ENCODE measurements around the gene KDM8.

KDM8 gene

DNA sequence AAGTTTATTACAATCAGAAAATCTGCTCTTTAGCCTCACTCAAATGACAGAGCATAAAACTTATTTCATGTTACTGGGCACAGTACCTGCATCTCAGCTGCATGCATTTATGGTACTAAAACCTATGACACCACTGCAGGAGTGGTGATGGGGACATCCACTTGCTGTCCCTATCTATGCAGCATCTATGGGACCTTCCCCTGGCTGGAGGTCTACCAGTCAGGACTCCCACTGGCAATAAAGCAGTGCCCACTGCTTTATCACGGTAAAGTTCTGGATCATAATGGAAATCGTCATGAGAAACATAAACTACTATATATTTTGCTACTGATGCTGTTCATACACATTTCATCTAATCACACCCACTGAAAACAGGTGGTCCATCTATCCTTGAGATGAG lies 39.1 kb downstream of the KDM8 start:
- peaks cover 0 to 11% of the 10 kb centered on the region in 2 donors for H3K36me3 ChIP-seq (replicated peaks in 1 of 2; ENCODE audit: control insufficient read depth in 2 of 2, insufficient read depth in 2 of 2, low read length in 2 of 2)
- H4K8ac ChIP-seq (ENCODE audit: low read depth, low read length), result no peak overlapping the region
- H2BK5ac ChIP-seq (ENCODE audit: low read length), result no peak overlapping the region
- H3K4me1 ChIP-seq (ENCODE audit: control insufficient read depth in 2 of 2, insufficient read depth in 1 of 2, low read depth in 1 of 2, low read length in 2 of 2), result peaks cover 14 to 17% of the 10 kb centered on the region in 2 donors
- H3K9me3 ChIP-seq (replicated peaks in 1 of 2; ENCODE audit: control insufficient read depth in 2 of 2, insufficient read depth in 1 of 2, low read depth in 1 of 2, low read length in 2 of 2), result no peaks in the 10 kb centered on the region
- no peaks in the 10 kb centered on the region for H3K27me3 ChIP-seq (ENCODE audit: control insufficient read depth in 3 of 3, insufficient read depth in 3 of 3, low read depth in 1 of 3, low read length in 3 of 3)
- H4K91ac ChIP-seq (ENCODE audit: low read depth, low read length, poor library complexity), result no peak overlapping the region
- no CpG with 5 or more reads among the region's 2 CpGs for WGBS, 2 donors (ENCODE audit: extremely low coverage in 2 of 2, insufficient read length in 2 of 2, insufficient replicate concordance in 1 of 2)
- no peak overlapping the region for H3K23ac ChIP-seq (ENCODE audit: low read depth, low read length, poor library complexity)
- H2BK12ac ChIP-seq (ENCODE audit: low read length), result no peak overlapping the region
- H3K4me2 ChIP-seq (ENCODE audit: insufficient read depth, low read length, poor library complexity, severe bottlenecking), result no peak overlapping the region
- H3K18ac ChIP-seq (ENCODE audit: low read length), result no peak overlapping the region
- no peak overlapping the region for H3K4ac ChIP-seq (ENCODE audit: low read length)
- no peak overlapping the region for H3K9ac ChIP-seq (ENCODE audit: low read depth, low read length, poor library complexity)
- H2BK120ac ChIP-seq (ENCODE audit: low read depth, low read length), result no peak overlapping the region
- no peak overlapping the region for H2AFZ ChIP-seq (ENCODE audit: low read length)
- peaks cover 1% of the 10 kb centered on the region for H3K79me1 ChIP-seq (ENCODE audit: low read depth, low read length)
- H3K4me3 ChIP-seq (ENCODE audit: low read length in 2 of 2), result no peak overlapping the region
- H2AK5ac ChIP-seq (ENCODE audit: low read depth, low read length), result no peak overlapping the region
- no peak for DNase-seq (ENCODE audit: low spot score)
- H3K14ac ChIP-seq (ENCODE audit: low read length), result no peak overlapping the region
- no peak overlapping the region for H2BK15ac ChIP-seq (ENCODE audit: low read length)
- no peak overlapping the region for H3K27ac ChIP-seq (replicated peaks; ENCODE audit: low read length)

DNA sequence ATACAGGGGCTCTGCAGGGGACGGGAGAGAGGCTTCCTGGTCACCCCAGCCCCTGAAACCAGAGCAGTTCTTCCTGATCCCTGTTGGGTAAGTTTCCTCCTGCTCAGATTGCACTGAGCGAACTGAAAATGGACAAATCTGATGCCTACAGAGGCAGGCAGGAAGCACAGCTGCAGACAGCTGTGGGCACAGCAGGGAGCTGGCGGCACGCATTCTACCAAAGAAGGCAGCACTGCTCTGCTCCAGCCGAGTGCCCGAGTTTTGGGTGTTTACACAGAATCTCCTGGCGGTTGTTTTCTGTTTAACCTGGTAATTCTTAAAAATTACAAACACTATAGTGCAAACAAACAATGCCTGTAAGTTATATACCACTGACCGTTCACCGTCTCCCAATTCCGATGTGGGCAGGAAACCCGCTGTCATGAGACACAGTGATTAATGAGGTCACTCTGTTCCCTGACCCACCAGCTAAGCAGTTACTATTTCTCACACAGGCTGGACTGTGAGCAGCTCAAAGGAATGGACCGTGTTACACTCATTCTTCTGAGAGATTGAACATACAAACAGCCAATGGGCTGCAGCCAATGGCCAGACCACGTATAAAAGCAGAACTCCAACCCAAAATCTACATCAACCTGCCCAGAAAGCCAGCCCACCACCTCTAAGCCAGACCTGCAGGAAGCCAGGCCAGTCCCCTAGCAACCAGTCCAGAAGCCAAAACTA lies 39.7 kb downstream of the KDM8 start:
- Histone ChIP-seq H3K9ac (ENCODE audit: low read depth, low read length, poor library complexity) (no peak overlapping the region), H3K4ac (ENCODE audit: low read length) (no peak overlapping the region), H2BK5ac (ENCODE audit: low read length) (no peak overlapping the region), H3K36me3 (replicated peaks in 1 of 2; ENCODE audit: control insufficient read depth in 2 of 2, insufficient read depth in 2 of 2, low read length in 2 of 2) (peaks cover 0 to 11% of the 10 kb centered on the region in 2 donors), H3K27ac (replicated peaks; ENCODE audit: low read length) (no peak overlapping the region), H3K4me3 (ENCODE audit: low read length in 2 of 2) (no peak overlapping the region), H3K9me3 (replicated peaks in 1 of 2; ENCODE audit: control insufficient read depth in 2 of 2, insufficient read depth in 1 of 2, low read depth in 1 of 2, low read length in 2 of 2) (no peaks in the 10 kb centered on the region), H2AFZ (ENCODE audit: low read length) (peak overlapping the region; percentile 39), H2AK5ac (ENCODE audit: low read depth, low read length) (no peak overlapping the region), H2BK120ac (ENCODE audit: low read depth, low read length) (no peak overlapping the region), H3K79me1 (ENCODE audit: low read depth, low read length) (peaks cover 1% of the 10 kb centered on the region), H4K8ac (ENCODE audit: low read depth, low read length) (no peak overlapping the region), H2BK15ac (ENCODE audit: low read length) (no peak overlapping the region), H4K91ac (ENCODE audit: low read depth, low read length, poor library complexity) (no peak overlapping the region), H2BK12ac (ENCODE audit: low read length) (no peak overlapping the region), H3K4me1 (ENCODE audit: control insufficient read depth in 2 of 2, insufficient read depth in 1 of 2, low read depth in 1 of 2, low read length in 2 of 2) (peaks cover 10 to 11% of the 10 kb centered on the region in 2 donors), H3K14ac (ENCODE audit: low read length) (no peak overlapping the region), H3K18ac (ENCODE audit: low read length) (peak overlapping the region; percentile 2), H3K27me3 (ENCODE audit: control insufficient read depth in 3 of 3, insufficient read depth in 3 of 3, low read depth in 1 of 3, low read length in 3 of 3) (no peaks in the 10 kb centered on the region), H3K23ac (ENCODE audit: low read depth, low read length, poor library complexity) (no peak overlapping the region), H3K4me2 (ENCODE audit: insufficient read depth, low read length, poor library complexity, severe bottlenecking) (no peak overlapping the region)
- WGBS, 2 donors (ENCODE audit: extremely low coverage in 2 of 2, insufficient read length in 2 of 2, insufficient replicate concordance in 1 of 2), result no CpG with 5 or more reads among the region's 13 CpGs
- DNase-seq (ENCODE audit: low spot score), result no peak

DNA sequence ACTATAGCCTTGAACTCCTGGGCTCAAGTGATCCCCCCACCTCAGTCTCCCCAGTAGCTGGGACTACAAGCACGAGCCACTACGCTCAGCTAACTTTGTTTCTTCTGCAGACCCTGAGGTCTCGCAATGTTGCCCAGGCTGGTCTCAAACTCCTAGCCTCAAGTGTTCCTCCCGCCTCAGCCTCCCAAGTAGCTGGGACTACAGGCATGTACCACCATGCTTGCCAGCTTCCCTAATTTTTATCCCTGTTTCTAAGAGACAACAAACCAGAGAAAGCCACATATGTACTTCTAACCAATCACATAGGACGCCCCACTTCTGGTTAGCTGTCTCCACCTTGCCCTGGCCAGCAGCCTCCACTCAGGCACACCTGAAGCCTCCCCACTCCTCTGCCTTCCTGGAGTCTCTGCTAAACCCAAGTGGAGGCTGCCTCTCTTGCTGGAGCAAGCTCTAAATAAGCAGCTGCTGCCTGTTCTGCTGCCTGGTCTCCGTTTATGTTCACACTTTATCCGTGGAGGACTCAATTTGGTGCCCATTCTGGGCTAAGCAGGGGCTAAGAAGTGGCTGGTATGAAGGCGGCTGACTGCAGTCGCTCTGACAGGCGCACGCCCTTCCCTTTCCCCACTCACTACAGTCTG lies 40.5 kb downstream of the KDM8 start:
- no peak overlapping the region for H4K8ac ChIP-seq (ENCODE audit: low read depth, low read length)
- H3K4me3 ChIP-seq (ENCODE audit: low read length in 2 of 2), result no peak overlapping the region
- H3K9me3 ChIP-seq (replicated peaks in 1 of 2; ENCODE audit: control insufficient read depth in 2 of 2, insufficient read depth in 1 of 2, low read depth in 1 of 2, low read length in 2 of 2), result no peaks in the 10 kb centered on the region
- H2BK12ac ChIP-seq (ENCODE audit: low read length), result no peak overlapping the region
- peak overlapping the region; percentile 59 for H3K23ac ChIP-seq (ENCODE audit: low read depth, low read length, poor library complexity)
- H2AFZ ChIP-seq (ENCODE audit: low read length), result no peak overlapping the region
- no peak overlapping the region for H3K9ac ChIP-seq (ENCODE audit: low read depth, low read length, poor library complexity)
- no peak for DNase-seq (ENCODE audit: low spot score)
- H2AK5ac ChIP-seq (ENCODE audit: low read depth, low read length), result peak overlapping the region; percentile 39
- H3K79me1 ChIP-seq (ENCODE audit: low read depth, low read length), result peaks cover 1% of the 10 kb centered on the region
- H3K27me3 ChIP-seq (ENCODE audit: control insufficient read depth in 3 of 3, insufficient read depth in 3 of 3, low read depth in 1 of 3, low read length in 3 of 3), result no peaks in the 10 kb centered on the region
- peaks cover 0 to 11% of the 10 kb centered on the region in 2 donors for H3K36me3 ChIP-seq (replicated peaks in 1 of 2; ENCODE audit: control insufficient read depth in 2 of 2, insufficient read depth in 2 of 2, low read length in 2 of 2)
- WGBS, 2 donors (ENCODE audit: extremely low coverage in 2 of 2, insufficient read length in 2 of 2, insufficient replicate concordance in 1 of 2), result no CpG with 5 or more reads among the region's 11 CpGs
- H2BK15ac ChIP-seq (ENCODE audit: low read length), result peak overlapping the region; percentile 9
- H3K14ac ChIP-seq (ENCODE audit: low read length), result peak overlapping the region; percentile 14
- H2BK5ac ChIP-seq (ENCODE audit: low read length), result no peak overlapping the region
- H3K4ac ChIP-seq (ENCODE audit: low read length), result no peak overlapping the region
- no peak overlapping the region for H3K4me2 ChIP-seq (ENCODE audit: insufficient read depth, low read length, poor library complexity, severe bottlenecking)
- H3K4me1 ChIP-seq (ENCODE audit: control insufficient read depth in 2 of 2, insufficient read depth in 1 of 2, low read depth in 1 of 2, low read length in 2 of 2), result peaks cover 10% of the 10 kb centered on the region in 2 donors
- H3K18ac ChIP-seq (ENCODE audit: low read length), result peak overlapping the region; percentile 65
- H4K91ac ChIP-seq (ENCODE audit: low read depth, low read length, poor library complexity), result no peak overlapping the region
- H2BK120ac ChIP-seq (ENCODE audit: low read depth, low read length), result no peak overlapping the region
- no peak overlapping the region for H3K27ac ChIP-seq (replicated peaks; ENCODE audit: low read length)

DNA sequence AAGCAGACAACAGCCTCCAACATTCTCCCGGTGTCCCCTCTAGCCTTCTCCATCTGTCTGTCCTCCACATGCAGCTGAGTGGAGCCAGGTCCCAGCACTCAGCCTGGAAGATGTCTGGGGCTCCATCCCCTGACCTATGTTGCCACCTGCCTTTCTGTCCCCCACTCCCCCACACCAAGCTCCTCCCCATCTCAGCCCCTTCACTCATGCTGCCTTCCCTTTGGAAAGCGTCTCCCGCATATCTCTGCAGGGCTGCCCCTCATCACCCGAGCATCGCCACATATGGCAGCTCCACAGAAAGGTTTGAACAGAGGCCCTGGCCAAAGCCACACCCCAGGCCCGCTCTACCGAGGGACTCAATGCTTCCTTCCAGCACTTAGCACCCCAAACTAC lies 41.0 kb downstream of the KDM8 start:
- H4K91ac ChIP-seq (ENCODE audit: low read depth, low read length, poor library complexity), result peak overlapping the region; percentile 64
- H3K36me3 ChIP-seq (replicated peaks in 1 of 2; ENCODE audit: control insufficient read depth in 2 of 2, insufficient read depth in 2 of 2, low read length in 2 of 2), result peaks cover 0 to 11% of the 10 kb centered on the region in 2 donors
- no peak overlapping the region for H3K9ac ChIP-seq (ENCODE audit: low read depth, low read length, poor library complexity)
- peaks cover 10% of the 10 kb centered on the region in 2 donors for H3K4me1 ChIP-seq (ENCODE audit: control insufficient read depth in 2 of 2, insufficient read depth in 1 of 2, low read depth in 1 of 2, low read length in 2 of 2)
- no peak overlapping the region for H4K8ac ChIP-seq (ENCODE audit: low read depth, low read length)
- H3K27me3 ChIP-seq (ENCODE audit: control insufficient read depth in 3 of 3, insufficient read depth in 3 of 3, low read depth in 1 of 3, low read length in 3 of 3), result no peaks in the 10 kb centered on the region
- no peak overlapping the region for H3K4me2 ChIP-seq (ENCODE audit: insufficient read depth, low read length, poor library complexity, severe bottlenecking)
- H3K27ac ChIP-seq (replicated peaks; ENCODE audit: low read length), result no peak overlapping the region
- no peak overlapping the region for H2BK5ac ChIP-seq (ENCODE audit: low read length)
- H3K4me3 ChIP-seq (ENCODE audit: low read length in 2 of 2), result no peak overlapping the region
- no peak overlapping the region for H2BK120ac ChIP-seq (ENCODE audit: low read depth, low read length)
- peak overlapping the region; percentile 52 for H3K18ac ChIP-seq (ENCODE audit: low read length)
- H3K79me1 ChIP-seq (ENCODE audit: low read depth, low read length), result peaks cover 1% of the 10 kb centered on the region
- H2AK5ac ChIP-seq (ENCODE audit: low read depth, low read length), result peak overlapping the region; percentile 39
- H3K23ac ChIP-seq (ENCODE audit: low read depth, low read length, poor library complexity), result peak overlapping the region; percentile 59
- H2BK12ac ChIP-seq (ENCODE audit: low read length), result no peak overlapping the region
- no CpG with 5 or more reads among the region's 7 CpGs for WGBS, 2 donors (ENCODE audit: extremely low coverage in 2 of 2, insufficient read length in 2 of 2, insufficient replicate concordance in 1 of 2)
- no peak overlapping the region for H2AFZ ChIP-seq (ENCODE audit: low read length)
- peak overlapping the region; percentile 24 for H3K4ac ChIP-seq (ENCODE audit: low read length)
- H3K9me3 ChIP-seq (replicated peaks in 1 of 2; ENCODE audit: control insufficient read depth in 2 of 2, insufficient read depth in 1 of 2, low read depth in 1 of 2, low read length in 2 of 2), result no peaks in the 10 kb centered on the region
- peak overlapping the region; percentile 9 for H2BK15ac ChIP-seq (ENCODE audit: low read length)
- no peak for DNase-seq (ENCODE audit: low spot score)
- H3K14ac ChIP-seq (ENCODE audit: low read length), result peak overlapping the region; percentile 14
